SK-N-MC (cell line): ENCODE data around the gene LHFPL6.

Experiments
- DNase-seq: peaks from one replicate; pipeline ENCODE4 v3.0.0-alpha.2; 2011; ENCODE audit warnings: low read depth, low spot score
- H3K27ac ChIP-seq: fragments of 200-600 bp; sonication (generic); 2 replicates; pipeline ENCODE4 v1.5.1; 2016; ENCODE audit warnings: mixed run types
- H3K36me3 ChIP-seq: fragments of 200-600 bp; sonication (generic); 2 replicates; pipeline ENCODE4 v1.6.1; 2017; ENCODE audit warnings: antibody characterized with exemption, low read length, mixed read lengths; ENCODE audit not compliant: insufficient read depth
- H3K4me3 ChIP-seq: fragments of 200-600 bp; sonication (generic); 2 replicates; pipeline ENCODE4 v1.5.1; 2016
- H3K9ac ChIP-seq: fragments of 200-600 bp; sonication (generic); 2 replicates; pipeline ENCODE4 v1.8.0; 2017; ENCODE audit warnings: mixed run types, mixed read lengths; ENCODE audit not compliant: insufficient read length
- H3K9me3 ChIP-seq: fragments of 200-600 bp; sonication (generic); 2 replicates; pipeline ENCODE4 v1.6.1; 2017; ENCODE audit warnings: low read depth, mild to moderate bottlenecking, antibody characterized with exemption, low read length, moderate library complexity, mixed read lengths
- EZH2 ChIP-seq: fragments of 200-600 bp; sonication (generic); IDR thresholded peaks from one replicate; pipeline ENCODE4 v1.6.1; 2017; ENCODE audit warnings: antibody characterized with exemption
- FOXP2 ChIP-seq: optimal IDR thresholded peaks from 2 replicates; pipeline ENCODE3; 2011; ENCODE audit warnings: mild to moderate bottlenecking, moderate library complexity; ENCODE audit not compliant: insufficient read depth; ENCODE audit errors: extremely low read length, control extremely low read depth
- POLR2AphosphoS5 ChIP-seq: IDR thresholded peaks from 2 replicates; pipeline ENCODE4 v1.6.1; 2012; ENCODE audit warnings: mild to moderate bottlenecking, low read depth, low read length, borderline replicate concordance

LHFPL6 gene

GRCh38 chr13:39474600-39474999 is 128.4 kb downstream of the LHFPL6 start:
- no peak for DNase-seq
- no peak overlapping the region for H3K9ac ChIP-seq
- H3K36me3 ChIP-seq, result 0 out of 2 replicates have a peak, but pooled peaks cover 4% of the 10 kb centered on the region
- no peaks in the 10 kb centered on the region for H3K9me3 ChIP-seq
- no peak overlapping the region for H3K27ac ChIP-seq
- no peak overlapping the region for H3K4me3 ChIP-seq
- no peak for TF ChIP-seq POLR2AphosphoS5
- no peak for TF ChIP-seq EZH2
- no peak for TF ChIP-seq FOXP2

GRCh38 chr13:39469676-39470075 is 133.3 kb downstream of the LHFPL6 start:
- Histone ChIP-seq H3K4me3 (no peak overlapping the region), H3K9ac (no peak overlapping the region), H3K27ac (no peak overlapping the region), H3K9me3 (no peaks in the 10 kb centered on the region), H3K36me3 (0 out of 2 replicates have a peak, but pooled peaks cover 4% of the 10 kb centered on the region)
- no peak for DNase-seq
- TF ChIP-seq POLR2AphosphoS5 (no peak), FOXP2 (no peak)

GRCh38 chr13:39468306-39468705 is 134.7 kb downstream of the LHFPL6 start:
- DNase-seq, result no peak
- no peak overlapping the region for H3K4me3 ChIP-seq
- H3K27ac ChIP-seq, result no peak overlapping the region
- H3K36me3 ChIP-seq, result 0 out of 2 replicates have a peak, but pooled peaks cover 4% of the 10 kb centered on the region
- TF ChIP-seq EZH2 (no peak), FOXP2 (no peak), POLR2AphosphoS5 (no peak)
- no peaks in the 10 kb centered on the region for H3K9me3 ChIP-seq
- no peak overlapping the region for H3K9ac ChIP-seq

- Histone ChIP-seq H3K27ac (no peak overlapping the region), H3K9ac (no peak overlapping the region), H3K36me3 (no peaks in the 10 kb centered on the region), H3K4me3 (no peak overlapping the region), H3K9me3 (no peaks in the 10 kb centered on the region)
- TF ChIP-seq FOXP2 (no peak), POLR2AphosphoS5 (no peak), EZH2 (no peak)
- no peak for DNase-seq
Observed at GRCh38 chr13:39463611-39464010, 139.4 kb downstream of the LHFPL6 start.

GRCh38 chr13:39462906-39463305 is 140.1 kb downstream of the LHFPL6 start:
- TF ChIP-seq EZH2 (no peak), POLR2AphosphoS5 (no peak), FOXP2 (no peak)

GRCh38 chr13:39462428-39462827 is 140.6 kb downstream of the LHFPL6 start:
- TF ChIP-seq POLR2AphosphoS5 (no peak), EZH2 (no peak), FOXP2 (no peak)
- no peak for DNase-seq

More at GRCh38 chr13:39462906-39463305, 140.1 kb downstream of the LHFPL6 start:
- no peaks in the 10 kb centered on the region; the same call in 1 of the 2 replicates for H3K36me3 ChIP-seq
- no peak overlapping the region for H3K9ac ChIP-seq
- no peaks in the 10 kb centered on the region for H3K9me3 ChIP-seq
- no peak overlapping the region for H3K27ac ChIP-seq
- no peak for DNase-seq
- H3K4me3 ChIP-seq, result no peak overlapping the region

GRCh38 chr13:39461685-39462266 is 141.2 kb downstream of the LHFPL6 start:
- no peak overlapping the region for H3K4me3 ChIP-seq
- H3K27ac ChIP-seq, result peak overlapping the region; percentile 44; the same call in 1 of the 2 replicates
- H3K36me3 ChIP-seq, result peaks cover 6% of the 10 kb centered on the region; the same call in 1 of the 2 replicates
- no peak for DNase-seq
- peaks cover 3% of the 10 kb centered on the region; the same call in 1 of the 2 replicates for H3K9me3 ChIP-seq
- TF ChIP-seq FOXP2, result no peak
- H3K9ac ChIP-seq, result no peak overlapping the region

More at GRCh38 chr13:39462428-39462827, 140.6 kb downstream of the LHFPL6 start:
- no peak overlapping the region for H3K9ac ChIP-seq
- no peak overlapping the region for H3K4me3 ChIP-seq
- H3K9me3 ChIP-seq, result no peaks in the 10 kb centered on the region
- H3K36me3 ChIP-seq, result peaks cover under 1% of the 10 kb centered on the region; the same call in 1 of the 2 replicates
- H3K27ac ChIP-seq, result peak overlapping the region; percentile 44; the same call in 1 of the 2 replicates

GRCh38 chr13:39457274-39457673 is 145.7 kb downstream of the LHFPL6 start:
- H3K9me3 ChIP-seq, result peaks cover 3% of the 10 kb centered on the region; the same call in 1 of the 2 replicates
- TF ChIP-seq POLR2AphosphoS5, result no peak
- TF ChIP-seq EZH2, result no peak
- no peak for TF ChIP-seq FOXP2
- H3K27ac ChIP-seq, result no peak overlapping the region
- H3K36me3 ChIP-seq, result peaks cover 6% of the 10 kb centered on the region; the same call in 1 of the 2 replicates
- H3K4me3 ChIP-seq, result no peak overlapping the region
- H3K9ac ChIP-seq, result no peak overlapping the region
- no peak for DNase-seq

GRCh38 chr13:39455521-39456175 is 147.3 kb downstream of the LHFPL6 start:
- H3K36me3 ChIP-seq, result peaks cover 6% of the 10 kb centered on the region; the same call in 1 of the 2 replicates
- TF ChIP-seq EZH2 (no peak), POLR2AphosphoS5 (no peak), FOXP2 (no peak)
- H3K4me3 ChIP-seq, result no peak overlapping the region

More at GRCh38 chr13:39455521-39456175, 147.3 kb downstream of the LHFPL6 start:
- peak overlapping the region; percentile 68 for H3K27ac ChIP-seq
- H3K9me3 ChIP-seq, result peaks cover 3% of the 10 kb centered on the region; the same call in 1 of the 2 replicates
- no peak overlapping the region for H3K9ac ChIP-seq
- DNase-seq, result no peak
